Measurements from ENCODE around the gene ERICH4.

DNA sequence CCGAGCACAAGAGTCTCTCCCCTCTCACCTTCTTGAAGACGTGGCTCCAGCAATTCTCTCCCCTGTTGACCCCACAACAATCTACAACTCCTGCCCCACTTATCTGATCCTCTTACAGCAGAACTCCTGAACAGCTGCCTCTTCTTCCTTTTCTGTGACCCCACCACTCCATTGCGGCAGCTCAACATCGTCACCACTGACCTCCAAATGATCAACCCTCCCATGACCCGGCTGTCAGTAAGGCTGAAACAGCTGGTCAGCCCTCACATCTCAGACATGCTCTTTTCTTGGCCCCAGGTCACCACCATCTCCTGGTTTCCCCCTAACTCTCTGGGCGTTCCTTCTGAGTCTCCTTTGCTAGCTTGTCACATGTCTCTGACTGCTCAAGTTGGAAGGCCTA, 47.6 kb upstream of the ERICH4 start:
- TF ChIP-seq BCOR (IDR thresholded peaks at IDR 0.05) (0 out of 2 replicates have a peak, but pooled peaks have one; percentile 11), RBBP5 (IDR thresholded peaks at IDR 0.05; ENCODE audit: borderline replicate concordance, insufficient read depth, low read length, poor library complexity, severe bottlenecking) (no peak), RBM34 (IDR thresholded peaks at IDR 0.05; ENCODE audit: borderline replicate concordance, insufficient read depth, low read length) (no peak), SIN3B (IDR thresholded peaks at IDR 0.05; ENCODE audit: low read depth) (no peak), NR2C2 (CRISPR knock-in tag; IDR thresholded peaks at IDR 0.05) (0 out of 2 replicates have a peak, but pooled peaks have one; percentile 19), NR2C2 (tag; IDR thresholded peaks at IDR 0.05) (peak; percentile 73), HNRNPH1 (optimal IDR thresholded peaks at IDR 0.05; ENCODE audit: low read depth, low read length) (no peak), PRMT5 (CRISPR knock-in tag; IDR thresholded peaks at IDR 0.05) (no peak), SMARCE1 (IDR thresholded peaks at IDR 0.05) (peak; percentile 65), KLF6 (CRISPR knock-in tag; IDR thresholded peaks at IDR 0.05; ENCODE audit: borderline replicate concordance) (no peak), RAD21 (CRISPR knock-in tag; conservative IDR thresholded peaks at IDR 0.05 in 1 of 2, IDR thresholded peaks at IDR 0.05 in 1 of 2) (0 out of 4 replicates have a peak, but pooled peaks of 1 of the 2 experiments have one; percentile 13)
- TF ChIP-seq, protein P1, sequence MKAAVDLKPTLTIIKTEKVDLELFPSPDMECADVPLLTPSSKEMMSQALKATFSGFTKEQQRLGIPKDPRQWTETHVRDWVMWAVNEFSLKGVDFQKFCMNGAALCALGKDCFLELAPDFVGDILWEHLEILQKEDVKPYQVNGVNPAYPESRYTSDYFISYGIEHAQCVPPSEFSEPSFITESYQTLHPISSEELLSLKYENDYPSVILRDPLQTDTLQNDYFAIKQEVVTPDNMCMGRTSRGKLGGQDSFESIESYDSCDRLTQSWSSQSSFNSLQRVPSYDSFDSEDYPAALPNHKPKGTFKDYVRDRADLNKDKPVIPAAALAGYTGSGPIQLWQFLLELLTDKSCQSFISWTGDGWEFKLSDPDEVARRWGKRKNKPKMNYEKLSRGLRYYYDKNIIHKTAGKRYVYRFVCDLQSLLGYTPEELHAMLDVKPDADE (conservative IDR thresholded peaks at IDR 0.05; ENCODE audit: control insufficient read depth, low read depth, low read length), result no peak
- TF ChIP-seq, protein P2, sequence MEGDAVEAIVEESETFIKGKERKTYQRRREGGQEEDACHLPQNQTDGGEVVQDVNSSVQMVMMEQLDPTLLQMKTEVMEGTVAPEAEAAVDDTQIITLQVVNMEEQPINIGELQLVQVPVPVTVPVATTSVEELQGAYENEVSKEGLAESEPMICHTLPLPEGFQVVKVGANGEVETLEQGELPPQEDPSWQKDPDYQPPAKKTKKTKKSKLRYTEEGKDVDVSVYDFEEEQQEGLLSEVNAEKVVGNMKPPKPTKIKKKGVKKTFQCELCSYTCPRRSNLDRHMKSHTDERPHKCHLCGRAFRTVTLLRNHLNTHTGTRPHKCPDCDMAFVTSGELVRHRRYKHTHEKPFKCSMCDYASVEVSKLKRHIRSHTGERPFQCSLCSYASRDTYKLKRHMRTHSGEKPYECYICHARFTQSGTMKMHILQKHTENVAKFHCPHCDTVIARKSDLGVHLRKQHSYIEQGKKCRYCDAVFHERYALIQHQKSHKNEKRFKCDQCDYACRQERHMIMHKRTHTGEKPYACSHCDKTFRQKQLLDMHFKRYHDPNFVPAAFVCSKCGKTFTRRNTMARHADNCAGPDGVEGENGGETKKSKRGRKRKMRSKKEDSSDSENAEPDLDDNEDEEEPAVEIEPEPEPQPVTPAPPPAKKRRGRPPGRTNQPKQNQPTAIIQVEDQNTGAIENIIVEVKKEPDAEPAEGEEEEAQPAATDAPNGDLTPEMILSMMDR (IDR thresholded peaks at IDR 0.05 in 2 of 3, conservative IDR thresholded peaks at IDR 0.05 in 1 of 3; ENCODE audit: insufficient read depth in 2 of 3, low read depth in 1 of 3, low read length in 3 of 3), result no peak
- TF ChIP-seq, protein P3, sequence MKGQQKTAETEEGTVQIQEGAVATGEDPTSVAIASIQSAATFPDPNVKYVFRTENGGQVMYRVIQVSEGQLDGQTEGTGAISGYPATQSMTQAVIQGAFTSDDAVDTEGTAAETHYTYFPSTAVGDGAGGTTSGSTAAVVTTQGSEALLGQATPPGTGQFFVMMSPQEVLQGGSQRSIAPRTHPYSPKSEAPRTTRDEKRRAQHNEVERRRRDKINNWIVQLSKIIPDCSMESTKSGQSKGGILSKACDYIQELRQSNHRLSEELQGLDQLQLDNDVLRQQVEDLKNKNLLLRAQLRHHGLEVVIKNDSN (CRISPR knock-in tag; IDR thresholded peaks at IDR 0.05), result peak; percentile 23; the same call in 1 of the 2 replicates
